HG03457 (cell line): ENCODE measurements around the gene MDGA2.
A peak's percentile ranks its signal among the peaks of the same experiment; 100 is the strongest.
"Not testable (repeated sequence)": the region's sequence is repeated elsewhere in the genome, so short reads cannot be mapped to it uniquely, and the experiment has no call there.

Experiments
- ATAC-seq: cut with Tn5 transposase; IDR thresholded peaks from one replicate; pipeline ENCODE4 v1.9.1; 2021; ENCODE audit warnings: moderate number of reproducible peaks; ENCODE audit not compliant: unreplicated experiment

MDGA2 gene

GRCh38 chr14:47353186-47353585 lies 322.2 kb downstream of the MDGA2 start:
- ATAC-seq, result no peak

GRCh38 chr14:47346849-47347248 lies 328.6 kb downstream of the MDGA2 start:
- no peak for ATAC-seq

GRCh38 chr14:47345016-47345415 lies 330.4 kb downstream of the MDGA2 start:
- ATAC-seq, result no peak

GRCh38 chr14:47332939-47333338 lies 342.5 kb downstream of the MDGA2 start:
- ATAC-seq, result no peak

GRCh38 chr14:47332106-47332505 lies 343.3 kb downstream of the MDGA2 start:
- ATAC-seq, result no peak

- ATAC-seq, result no peak
Measured at GRCh38 chr14:47328376-47328775, 347.0 kb downstream of the MDGA2 start.

- no peak for ATAC-seq
Measured at GRCh38 chr14:47327336-47327735, 348.1 kb downstream of the MDGA2 start.

GRCh38 chr14:47322751-47323150 lies 352.7 kb downstream of the MDGA2 start:
- no peak for ATAC-seq

- ATAC-seq, result no peak
Measured at GRCh38 chr14:47302121-47302520, 373.3 kb downstream of the MDGA2 start.

- no peak for ATAC-seq
Measured at GRCh38 chr14:47300796-47301195, 374.6 kb downstream of the MDGA2 start.

- ATAC-seq, result no peak
Measured at GRCh38 chr14:47297374-47297773, 378.0 kb downstream of the MDGA2 start.

GRCh38 chr14:47284283-47284682 lies 391.1 kb downstream of the MDGA2 start:
- no peak for ATAC-seq

- ATAC-seq, result not testable (repeated sequence)
Measured at GRCh38 chr14:47281761-47282160, 393.6 kb downstream of the MDGA2 start.

- ATAC-seq, result peak; percentile 85
Measured at GRCh38 chr14:47278233-47278842, 397.1 kb downstream of the MDGA2 start.

- no peak for ATAC-seq
Measured at GRCh38 chr14:47277703-47278102, 397.7 kb downstream of the MDGA2 start.

- no peak for ATAC-seq
Measured at GRCh38 chr14:47276931-47277330, 398.5 kb downstream of the MDGA2 start.

GRCh38 chr14:47273939-47274338 lies 401.5 kb downstream of the MDGA2 start:
- no peak for ATAC-seq

- ATAC-seq, result no peak
Measured at GRCh38 chr14:47270715-47271114, 404.7 kb downstream of the MDGA2 start.

- ATAC-seq, result no peak
Measured at GRCh38 chr14:47269756-47270492, 405.5 kb downstream of the MDGA2 start.

- no peak for ATAC-seq
Measured at GRCh38 chr14:47264842-47265241, 410.6 kb downstream of the MDGA2 start.

GRCh38 chr14:47262801-47263200 lies 412.6 kb downstream of the MDGA2 start:
- ATAC-seq, result no peak

- no peak for ATAC-seq
Measured at GRCh38 chr14:47261350-47261749, 414.1 kb downstream of the MDGA2 start.

- no peak for ATAC-seq
Measured at GRCh38 chr14:47259796-47260195, 415.6 kb downstream of the MDGA2 start.
